WTC11 (cell line): Measurements from ENCODE around the gene CERT1. TPM values are rescaled to one million over a fixed set of nuclear protein-coding genes. Genes with fewer than 3 reads are reported as not detected.

Source experiments
- ATAC-seq: fragments of 200-7000 bp; cut with Tn5 transposase; 2 replicates; pipeline ENCODE4 v1.10.0; 2021; ENCODE audit warnings: mild to moderate bottlenecking, moderate library complexity
- CTCF ChIA-PET: fragments of 300-600 bp; sonication (Branson Sonifier 250); formaldehyde crosslinking; loops from one replicate; lab custom pipeline; 2021; ENCODE audit warnings: antibody characterized with exemption; lab: Charles Lee
- POLR2A ChIA-PET: fragments of 350-600 bp; sonication (Branson Sonifier 250); formaldehyde crosslinking; loops from one replicate; lab custom pipeline; 2021; ENCODE audit warnings: antibody characterized with exemption; lab: Charles Lee
- DNase-seq: peaks from one replicate; pipeline ENCODE4 v3.0.0; 2021; ENCODE audit warnings: low spot score
- H3K27ac Mint-ChIP-seq: 2 replicates; pipeline ENCODE4 v1.8.0; 2021; ENCODE audit warnings: mixed read lengths
- H3K27me3 Mint-ChIP-seq: 2 replicates; pipeline ENCODE4 v1.8.0; 2021; ENCODE audit warnings: low read depth, mild to moderate bottlenecking, moderate library complexity, mixed read lengths
- H3K36me3 Mint-ChIP-seq: 2 replicates; pipeline ENCODE4 v1.8.0; 2021; ENCODE audit warnings: mixed read lengths
- H3K4me1 Mint-ChIP-seq: 2 replicates; pipeline ENCODE4 v1.8.0; 2022; ENCODE audit warnings: mixed read lengths
- H3K4me3 Mint-ChIP-seq: 2 replicates; pipeline ENCODE4 v1.8.0; 2021; ENCODE audit warnings: mild to moderate bottlenecking, moderate library complexity, mixed read lengths
- H3K9me3 Mint-ChIP-seq: 2 replicates; pipeline ENCODE4 v1.8.0; 2021; ENCODE audit warnings: mixed read lengths
- CBFB ChIP-seq: sonication (generic); formaldehyde crosslinking; IDR thresholded peaks from 2 replicates; pipeline ENCODE4 v1.8.1; 2022; ENCODE audit warnings: mild to moderate bottlenecking, low read depth, missing genetic modification reagents
- ELF4 ChIP-seq: sonication (generic); formaldehyde crosslinking; IDR thresholded peaks from 2 replicates; pipeline ENCODE4 v1.8.1; 2022; ENCODE audit warnings: low read depth, mild to moderate bottlenecking, moderate library complexity, missing genetic modification reagents
- FOXJ3 ChIP-seq: sonication (generic); formaldehyde crosslinking; IDR thresholded peaks from 2 replicates; pipeline ENCODE4 v1.9.0; 2021; ENCODE audit warnings: missing genetic modification reagents, mild to moderate bottlenecking, borderline replicate concordance
- FOXP1 ChIP-seq: sonication (generic); formaldehyde crosslinking; IDR thresholded peaks from 2 replicates; pipeline ENCODE4 v1.8.0; 2022; ENCODE audit warnings: missing genetic modification reagents, mild to moderate bottlenecking, moderate library complexity, borderline replicate concordance
- GTF2I ChIP-seq: fragments of 250-450 bp; sonication (Bioruptor Pico); conservative IDR thresholded peaks from 2 replicates; pipeline ENCODE4 v1.4.0; 2021; ENCODE audit warnings: mild to moderate bottlenecking
- HMGA2 ChIP-seq: fragments of 250-450 bp; sonication (Bioruptor Pico); IDR thresholded peaks from 2 replicates; pipeline ENCODE4 v1.4.0; 2021; ENCODE audit warnings: mild to moderate bottlenecking, moderate library complexity
- JAZF1 ChIP-seq: fragments of 250-450 bp; sonication (Bioruptor Pico); IDR thresholded peaks from 2 replicates; pipeline ENCODE4 v1.9.0; 2021; ENCODE audit warnings: moderate library complexity, mild to moderate bottlenecking, inconsistent platforms
- MXD4 ChIP-seq: fragments of 250-450 bp; sonication (Bioruptor Pico); IDR thresholded peaks from 2 replicates; pipeline ENCODE4 v1.8.0; 2021; ENCODE audit warnings: mild to moderate bottlenecking, moderate library complexity, borderline replicate concordance
- MYBL2 ChIP-seq: sonication (generic); formaldehyde crosslinking; IDR thresholded peaks from 2 replicates; pipeline ENCODE4 v1.8.1; 2023; ENCODE audit warnings: mild to moderate bottlenecking, moderate library complexity, missing genetic modification reagents
- SMAD3 ChIP-seq: sonication (generic); formaldehyde crosslinking; IDR thresholded peaks from 2 replicates; pipeline ENCODE4 v1.8.0; 2022; ENCODE audit warnings: missing genetic modification reagents, mild to moderate bottlenecking, borderline replicate concordance
- TP53 ChIP-seq: sonication (generic); formaldehyde crosslinking; IDR thresholded peaks from 2 replicates; pipeline ENCODE4 v1.8.1; 2023; ENCODE audit warnings: mild to moderate bottlenecking, missing genetic modification reagents
- ZNF121 ChIP-seq: sonication (generic); formaldehyde crosslinking; IDR thresholded peaks from 2 replicates; pipeline ENCODE4 v1.8.0; 2023; ENCODE audit warnings: missing genetic modification reagents
- ZNF396 ChIP-seq: fragments of 250-450 bp; sonication (Bioruptor Pico); IDR thresholded peaks from 2 replicates; pipeline ENCODE4 v1.8.0; 2021; ENCODE audit warnings: mild to moderate bottlenecking, moderate library complexity, borderline replicate concordance
- ZNF416 ChIP-seq: fragments of 250-450 bp; sonication (Bioruptor Pico); IDR thresholded peaks from 2 replicates; pipeline ENCODE4 v1.9.0; 2021; ENCODE audit warnings: mild to moderate bottlenecking, inconsistent platforms
- total RNA-seq: library from RNA; stranded (reverse); gene quantifications from 3 replicates; pipeline ENCODE4 v1.2.3, GENCODE V29; 2021
- TF ChIP-seq, protein P1 (sequence below): sonication (generic); formaldehyde crosslinking; IDR thresholded peaks from 2 replicates; pipeline ENCODE4 v1.8.1; 2023; ENCODE audit warnings: mild to moderate bottlenecking, missing genetic modification reagents
- TF ChIP-seq, protein P2 (sequence below): fragments of 200-600 bp; IDR thresholded peaks from 2 replicates; pipeline ENCODE4 v1.8.0; 2022; ENCODE audit warnings: antibody characterized with exemption
- TF ChIP-seq, protein P3 (sequence below): sonication (generic); formaldehyde crosslinking; IDR thresholded peaks from 2 replicates; pipeline ENCODE4 v1.8.0; 2022; ENCODE audit warnings: mild to moderate bottlenecking, missing genetic modification reagents
- TF ChIP-seq, protein P4 (sequence below): sonication (generic); formaldehyde crosslinking; IDR thresholded peaks from 2 replicates; pipeline ENCODE4 v1.8.1; 2022; ENCODE audit warnings: low read depth, missing genetic modification reagents, borderline replicate concordance
- TF ChIP-seq, protein P5 (sequence below): fragments of 250-450 bp; sonication (Bioruptor Pico); IDR thresholded peaks from 2 replicates; pipeline ENCODE4 v1.9.0; 2021; ENCODE audit warnings: moderate library complexity, mild to moderate bottlenecking, inconsistent platforms, borderline replicate concordance

Gene CERT1
- total RNA-seq, 1 experiment from 2014 or later: 50.8 TPM

DNA sequence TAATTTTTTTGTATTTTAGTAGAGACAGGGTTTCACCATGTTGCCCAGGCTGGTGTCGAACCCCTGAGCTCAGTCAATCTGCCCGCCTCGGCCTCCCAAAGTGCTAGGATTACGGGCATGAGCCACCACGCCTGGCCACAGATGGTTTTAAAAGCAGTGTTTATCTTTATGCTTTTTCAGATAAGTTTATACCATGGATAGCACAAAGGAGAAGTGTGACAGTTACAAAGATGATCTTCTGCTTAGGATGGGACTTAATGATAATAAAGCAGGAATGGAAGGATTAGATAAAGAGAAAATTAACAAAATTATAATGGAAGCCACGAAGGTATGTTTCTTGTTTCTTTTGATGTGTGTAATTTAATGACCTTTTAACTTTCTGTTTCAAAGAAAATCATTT, 35.4 kb upstream of the CERT1 start:
- POLR2A ChIA-PET: no interaction called here
- TF ChIP-seq, protein P1, sequence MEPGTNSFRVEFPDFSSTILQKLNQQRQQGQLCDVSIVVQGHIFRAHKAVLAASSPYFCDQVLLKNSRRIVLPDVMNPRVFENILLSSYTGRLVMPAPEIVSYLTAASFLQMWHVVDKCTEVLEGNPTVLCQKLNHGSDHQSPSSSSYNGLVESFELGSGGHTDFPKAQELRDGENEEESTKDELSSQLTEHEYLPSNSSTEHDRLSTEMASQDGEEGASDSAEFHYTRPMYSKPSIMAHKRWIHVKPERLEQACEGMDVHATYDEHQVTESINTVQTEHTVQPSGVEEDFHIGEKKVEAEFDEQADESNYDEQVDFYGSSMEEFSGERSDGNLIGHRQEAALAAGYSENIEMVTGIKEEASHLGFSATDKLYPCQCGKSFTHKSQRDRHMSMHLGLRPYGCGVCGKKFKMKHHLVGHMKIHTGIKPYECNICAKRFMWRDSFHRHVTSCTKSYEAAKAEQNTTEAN (CRISPR knock-in tag): no peak
- TF ChIP-seq JAZF1 (CRISPR knock-in tag): no peak
- TF ChIP-seq, all 79 proteins: peak for 0
- no peaks in the 10 kb centered on the region for H3K27me3 Mint-ChIP-seq
- no peak for DNase-seq
- no peak overlapping the region for H3K4me3 Mint-ChIP-seq
- H3K4me1 Mint-ChIP-seq: no peaks in the 10 kb centered on the region
- no peak overlapping the region for H3K27ac Mint-ChIP-seq
- H3K9me3 Mint-ChIP-seq: no peaks in the 10 kb centered on the region
- no peaks in the 10 kb centered on the region for H3K36me3 Mint-ChIP-seq
- no peak for ATAC-seq
- CTCF ChIA-PET: no interaction called here

DNA sequence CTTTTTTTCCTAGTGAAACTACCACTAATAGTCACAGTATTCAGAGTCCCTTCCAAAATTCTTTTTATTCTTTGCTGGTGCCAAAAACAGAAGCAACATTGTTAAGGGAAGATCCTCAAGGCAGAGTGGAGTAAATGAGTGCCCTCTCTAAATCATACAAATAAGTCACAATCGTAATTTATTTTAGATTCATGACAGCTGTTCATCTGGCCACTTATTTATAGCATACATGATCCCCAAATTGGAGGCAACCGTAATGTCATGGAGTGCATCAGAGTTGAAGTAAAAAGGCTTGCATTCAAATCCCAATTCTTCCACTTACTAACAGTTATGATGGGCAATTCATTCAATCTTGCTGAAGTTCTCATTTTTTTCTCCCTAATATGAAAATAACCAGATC, 33.7 kb upstream of the CERT1 start:
- Mint-ChIP-seq H3K4me3 (no peak overlapping the region), H3K27me3 (no peaks in the 10 kb centered on the region), H3K4me1 (no peaks in the 10 kb centered on the region), H3K9me3 (no peaks in the 10 kb centered on the region)
- ChIA-PET POLR2A (no interaction called here), CTCF (no interaction called here)
- TF ChIP-seq SMAD3 (CRISPR knock-in tag): no peak
- TF ChIP-seq TP53 (CRISPR knock-in tag): no peak
- TF ChIP-seq, protein P2, sequence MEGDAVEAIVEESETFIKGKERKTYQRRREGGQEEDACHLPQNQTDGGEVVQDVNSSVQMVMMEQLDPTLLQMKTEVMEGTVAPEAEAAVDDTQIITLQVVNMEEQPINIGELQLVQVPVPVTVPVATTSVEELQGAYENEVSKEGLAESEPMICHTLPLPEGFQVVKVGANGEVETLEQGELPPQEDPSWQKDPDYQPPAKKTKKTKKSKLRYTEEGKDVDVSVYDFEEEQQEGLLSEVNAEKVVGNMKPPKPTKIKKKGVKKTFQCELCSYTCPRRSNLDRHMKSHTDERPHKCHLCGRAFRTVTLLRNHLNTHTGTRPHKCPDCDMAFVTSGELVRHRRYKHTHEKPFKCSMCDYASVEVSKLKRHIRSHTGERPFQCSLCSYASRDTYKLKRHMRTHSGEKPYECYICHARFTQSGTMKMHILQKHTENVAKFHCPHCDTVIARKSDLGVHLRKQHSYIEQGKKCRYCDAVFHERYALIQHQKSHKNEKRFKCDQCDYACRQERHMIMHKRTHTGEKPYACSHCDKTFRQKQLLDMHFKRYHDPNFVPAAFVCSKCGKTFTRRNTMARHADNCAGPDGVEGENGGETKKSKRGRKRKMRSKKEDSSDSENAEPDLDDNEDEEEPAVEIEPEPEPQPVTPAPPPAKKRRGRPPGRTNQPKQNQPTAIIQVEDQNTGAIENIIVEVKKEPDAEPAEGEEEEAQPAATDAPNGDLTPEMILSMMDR: no peak
- TF ChIP-seq HMGA2 (CRISPR knock-in tag): no peak
- TF ChIP-seq, all 79 proteins: peak for 0
- H3K27ac Mint-ChIP-seq: no peak overlapping the region
- ATAC-seq (no peak), DNase-seq (no peak)
- no peaks in the 10 kb centered on the region for H3K36me3 Mint-ChIP-seq

DNA sequence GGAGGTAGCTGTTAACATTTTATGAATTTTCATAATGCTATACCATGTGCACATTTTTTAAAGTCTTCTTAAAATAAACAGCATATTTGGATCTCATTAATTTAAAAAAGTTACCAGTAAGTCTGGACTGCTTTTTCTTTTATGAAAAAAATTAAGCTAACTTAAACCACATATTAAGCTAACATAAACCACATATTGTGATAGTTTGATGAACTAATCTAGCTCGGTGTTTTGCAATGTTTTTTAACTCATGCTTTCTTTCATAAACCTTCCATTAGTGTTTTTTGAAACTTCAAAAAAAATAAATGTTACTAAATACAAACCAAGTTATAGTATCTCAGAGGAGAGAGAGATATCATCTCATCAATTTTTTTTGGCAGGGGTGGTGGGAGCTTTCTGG, 26.8 kb upstream of the CERT1 start:
- Mint-ChIP-seq H3K36me3 (peaks cover 10% of the 10 kb centered on the region), H3K4me1 (peaks cover 13% of the 10 kb centered on the region; the same call in 1 of the 2 replicates), H3K4me3 (no peak overlapping the region), H3K27ac (no peak overlapping the region)
- DNase-seq: no peak
- POLR2A ChIA-PET: no interaction called here
- TF ChIP-seq FOXJ3 (CRISPR knock-in tag): no peak
- no peak for TF ChIP-seq ELF4 (CRISPR knock-in tag)
- TF ChIP-seq, protein P3, sequence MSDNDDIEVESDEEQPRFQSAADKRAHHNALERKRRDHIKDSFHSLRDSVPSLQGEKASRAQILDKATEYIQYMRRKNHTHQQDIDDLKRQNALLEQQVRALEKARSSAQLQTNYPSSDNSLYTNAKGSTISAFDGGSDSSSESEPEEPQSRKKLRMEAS (CRISPR knock-in tag): no peak
- no peak for TF ChIP-seq ZNF416 (CRISPR knock-in tag)
- TF ChIP-seq CBFB (CRISPR knock-in tag): no peak
- TF ChIP-seq MXD4 (CRISPR knock-in tag): no peak
- TF ChIP-seq, protein P4, sequence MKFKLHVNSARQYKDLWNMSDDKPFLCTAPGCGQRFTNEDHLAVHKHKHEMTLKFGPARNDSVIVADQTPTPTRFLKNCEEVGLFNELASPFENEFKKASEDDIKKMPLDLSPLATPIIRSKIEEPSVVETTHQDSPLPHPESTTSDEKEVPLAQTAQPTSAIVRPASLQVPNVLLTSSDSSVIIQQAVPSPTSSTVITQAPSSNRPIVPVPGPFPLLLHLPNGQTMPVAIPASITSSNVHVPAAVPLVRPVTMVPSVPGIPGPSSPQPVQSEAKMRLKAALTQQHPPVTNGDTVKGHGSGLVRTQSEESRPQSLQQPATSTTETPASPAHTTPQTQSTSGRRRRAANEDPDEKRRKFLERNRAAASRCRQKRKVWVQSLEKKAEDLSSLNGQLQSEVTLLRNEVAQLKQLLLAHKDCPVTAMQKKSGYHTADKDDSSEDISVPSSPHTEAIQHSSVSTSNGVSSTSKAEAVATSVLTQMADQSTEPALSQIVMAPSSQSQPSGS: no peak
- TF ChIP-seq GTF2I (CRISPR knock-in tag): no peak
- no peak for TF ChIP-seq HMGA2 (CRISPR knock-in tag)
- TF ChIP-seq FOXP1: no peak
- TF ChIP-seq, protein P5, sequence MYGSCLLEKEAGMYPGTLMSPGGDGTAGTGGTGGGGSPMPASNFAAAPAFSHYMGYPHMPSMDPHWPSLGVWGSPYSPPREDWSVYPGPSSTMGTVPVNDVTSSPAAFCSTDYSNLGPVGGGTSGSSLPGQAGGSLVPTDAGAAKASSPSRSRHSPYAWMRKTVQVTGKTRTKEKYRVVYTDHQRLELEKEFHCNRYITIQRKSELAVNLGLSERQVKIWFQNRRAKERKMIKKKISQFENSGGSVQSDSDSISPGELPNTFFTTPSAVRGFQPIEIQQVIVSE (CRISPR knock-in tag): no peak
- no peak for TF ChIP-seq ZNF396 (CRISPR knock-in tag)
- TF ChIP-seq ZNF121 (CRISPR knock-in tag): no peak
- no peak for TF ChIP-seq MYBL2
- TF ChIP-seq, all 79 proteins: peak for 0
- Mint-ChIP-seq H3K9me3 (peaks cover 27% of the 10 kb centered on the region), H3K27me3 (no peaks in the 10 kb centered on the region)
- CTCF ChIA-PET: no interaction called here
- no peak for ATAC-seq
